DMS 273 treated with DMSO at 0.1 percent for 48 hours (cell line): ENCODE results near the gene SECISBP2L.
"Not testable (repeated sequence)": the region's sequence is repeated elsewhere in the genome, so short reads cannot be mapped to it uniquely, and the experiment has no call there.

Experiments
- DNase-seq: peaks from one replicate; lab custom pipeline; 2025; lab: John Stamatoyannopoulos, UW

SECISBP2L gene

GRCh38 chr15:49046220-49047102, at the start of gene SECISBP2L:
Gene SECISBP2L, minus strand, starts transcription at chr15:49046446. Its CDS starts 147 bp downstream, at chr15:49046299.
- DNase-seq: peak; percentile 77

GRCh38 chr15:49094923-49095322, 48.7 kb upstream of the SECISBP2L start:
- no peak for DNase-seq

- no peak for DNase-seq
Observed at GRCh38 chr15:49093252-49094105, 47.2 kb upstream of the SECISBP2L start.

GRCh38 chr15:49088996-49089395, 42.8 kb upstream of the SECISBP2L start:
- DNase-seq: no peak

GRCh38 chr15:49085696-49086459, 39.6 kb upstream of the SECISBP2L start:
- no peak for DNase-seq

- no peak for DNase-seq
Observed at GRCh38 chr15:49084285-49084570, 38.0 kb upstream of the SECISBP2L start.

- no peak for DNase-seq
Observed at GRCh38 chr15:49083401-49084284, 37.4 kb upstream of the SECISBP2L start.

- DNase-seq: no peak
Observed at GRCh38 chr15:49082960-49083359, 36.7 kb upstream of the SECISBP2L start.

- no peak for DNase-seq
Observed at GRCh38 chr15:49079340-49080039, 33.2 kb upstream of the SECISBP2L start.

GRCh38 chr15:49075881-49076280, 29.6 kb upstream of the SECISBP2L start:
- DNase-seq: no peak

- not testable (repeated sequence) for DNase-seq
Observed at GRCh38 chr15:49074589-49075287, 28.5 kb upstream of the SECISBP2L start.

GRCh38 chr15:49066372-49066771, 20.1 kb upstream of the SECISBP2L start:
- no peak for DNase-seq

- no peak for DNase-seq
Observed at GRCh38 chr15:49064884-49065283, 18.6 kb upstream of the SECISBP2L start.

GRCh38 chr15:49064281-49064653, 18.0 kb upstream of the SECISBP2L start:
- no peak for DNase-seq

GRCh38 chr15:49063402-49064280, 17.4 kb upstream of the SECISBP2L start:
- DNase-seq: no peak

- no peak for DNase-seq
Observed at GRCh38 chr15:49062900-49063299, 16.7 kb upstream of the SECISBP2L start.

GRCh38 chr15:49060710-49061495, 14.7 kb upstream of the SECISBP2L start:
- DNase-seq: no peak

- DNase-seq: no peak
Observed at GRCh38 chr15:49059491-49059890, 13.2 kb upstream of the SECISBP2L start.
